Spleen (tissue), 7 donors: ENCODE data around the gene SYNM.

Source experiments
- POLR2A ChIP-seq, 3 donors: fragments of 450-650 bp; IDR thresholded peaks; one replicate each; pipeline ENCODE4 v1.5.1; 2017; ENCODE audit warnings: antibody characterized with exemption in 3 of 3, mild to moderate bottlenecking in 1 of 3
- TF ChIP-seq, protein P1 (sequence below), 11 experiments: fragments of 200-600 bp in 7 of 11; fragments of 450-650 bp in 4 of 11; sonication (generic) in 4 of 11; IDR thresholded peaks in 8 of 11; conservative IDR thresholded peaks in 3 of 11; 1 replicate in 7 of 11; 2 replicates in 4 of 11; pipeline versions ENCODE4 v1.4.0 to v1.8.0; 2016 to 2021; ENCODE audit warnings: antibody characterized with exemption in 11 of 11, inconsistent platforms in 4 of 11, mild to moderate bottlenecking in 1 of 11
- donor health status: DM: no; HTN: no; CAD: no; lungs with moderate emphysema.
- donor health status: DM: no; HTN: no; CAD: no.
- donor health status: DM: no; HTN: no; CAD: no.

DNA sequence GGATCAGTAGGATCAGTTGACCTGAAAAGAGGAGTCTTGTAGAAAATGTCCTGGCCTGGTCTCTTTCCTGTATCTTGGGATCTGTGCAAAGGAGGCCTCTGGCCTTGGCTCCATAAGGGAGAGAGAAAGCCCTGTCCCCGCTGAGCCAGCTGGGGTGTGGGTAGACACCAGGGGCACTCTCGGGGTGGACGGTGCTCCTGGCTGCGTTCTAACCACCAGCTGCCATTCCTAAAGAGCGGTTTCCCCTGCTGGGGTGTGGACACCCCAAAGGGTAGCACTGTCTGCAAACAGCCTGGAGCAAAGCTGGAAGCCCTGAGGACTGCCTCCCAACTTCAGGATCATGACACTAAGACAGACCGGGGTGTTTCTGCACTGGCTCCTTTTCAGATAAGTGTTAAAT, 23.5 kb downstream of the SYNM start:
- TF ChIP-seq, protein P1, sequence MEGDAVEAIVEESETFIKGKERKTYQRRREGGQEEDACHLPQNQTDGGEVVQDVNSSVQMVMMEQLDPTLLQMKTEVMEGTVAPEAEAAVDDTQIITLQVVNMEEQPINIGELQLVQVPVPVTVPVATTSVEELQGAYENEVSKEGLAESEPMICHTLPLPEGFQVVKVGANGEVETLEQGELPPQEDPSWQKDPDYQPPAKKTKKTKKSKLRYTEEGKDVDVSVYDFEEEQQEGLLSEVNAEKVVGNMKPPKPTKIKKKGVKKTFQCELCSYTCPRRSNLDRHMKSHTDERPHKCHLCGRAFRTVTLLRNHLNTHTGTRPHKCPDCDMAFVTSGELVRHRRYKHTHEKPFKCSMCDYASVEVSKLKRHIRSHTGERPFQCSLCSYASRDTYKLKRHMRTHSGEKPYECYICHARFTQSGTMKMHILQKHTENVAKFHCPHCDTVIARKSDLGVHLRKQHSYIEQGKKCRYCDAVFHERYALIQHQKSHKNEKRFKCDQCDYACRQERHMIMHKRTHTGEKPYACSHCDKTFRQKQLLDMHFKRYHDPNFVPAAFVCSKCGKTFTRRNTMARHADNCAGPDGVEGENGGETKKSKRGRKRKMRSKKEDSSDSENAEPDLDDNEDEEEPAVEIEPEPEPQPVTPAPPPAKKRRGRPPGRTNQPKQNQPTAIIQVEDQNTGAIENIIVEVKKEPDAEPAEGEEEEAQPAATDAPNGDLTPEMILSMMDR (IDR thresholded peaks at IDR 0.05 in 8 of 11, conservative IDR thresholded peaks at IDR 0.05 in 3 of 11) = no peak
- TF ChIP-seq POLR2A (IDR thresholded peaks at IDR 0.05) = no peak
